LoVo (cell line): ENCODE results near the gene TTC28.

Source experiments
- DNase-seq: peaks from one replicate; pipeline ENCODE4 v3.0.0-alpha.2; 2016; ENCODE audit warnings: low spot score

Gene TTC28

GRCh38 chr22:28268850-28269249 is 410.8 kb downstream of the TTC28 start:
- DNase-seq, result no peak

GRCh38 chr22:28268171-28268570 is 411.5 kb downstream of the TTC28 start:
- no peak for DNase-seq

- no peak for DNase-seq
Observed at GRCh38 chr22:28260619-28261018, 419.0 kb downstream of the TTC28 start.

GRCh38 chr22:28259774-28260312 is 419.8 kb downstream of the TTC28 start:
- DNase-seq, result no peak

- DNase-seq, result no peak
Observed at GRCh38 chr22:28254396-28254795, 425.2 kb downstream of the TTC28 start.

GRCh38 chr22:28252539-28252938 is 427.1 kb downstream of the TTC28 start:
- DNase-seq, result no peak

GRCh38 chr22:28250036-28250695 is 429.5 kb downstream of the TTC28 start:
- no peak for DNase-seq

GRCh38 chr22:28249402-28249801 is 430.2 kb downstream of the TTC28 start:
- DNase-seq, result no peak

GRCh38 chr22:28247667-28248363 is 431.8 kb downstream of the TTC28 start:
- no peak for DNase-seq

GRCh38 chr22:28247136-28247535 is 432.5 kb downstream of the TTC28 start:
- no peak for DNase-seq

- no peak for DNase-seq
Observed at GRCh38 chr22:28246397-28246796, 433.2 kb downstream of the TTC28 start.

- DNase-seq, result no peak
Observed at GRCh38 chr22:28245579-28246224, 433.9 kb downstream of the TTC28 start.

GRCh38 chr22:28244757-28245156 is 434.9 kb downstream of the TTC28 start:
- no peak for DNase-seq

GRCh38 chr22:28243539-28243938 is 436.1 kb downstream of the TTC28 start:
- no peak for DNase-seq

GRCh38 chr22:28241656-28242290 is 437.9 kb downstream of the TTC28 start:
- DNase-seq, result no peak

GRCh38 chr22:28239941-28240340 is 439.7 kb downstream of the TTC28 start:
- DNase-seq, result no peak

- DNase-seq, result no peak
Observed at GRCh38 chr22:28237783-28238182, 441.9 kb downstream of the TTC28 start.

- DNase-seq, result no peak
Observed at GRCh38 chr22:28237112-28237511, 442.5 kb downstream of the TTC28 start.

GRCh38 chr22:28232204-28232603 is 447.4 kb downstream of the TTC28 start:
- DNase-seq, result no peak

GRCh38 chr22:28231441-28231840 is 448.2 kb downstream of the TTC28 start:
- no peak for DNase-seq

- no peak for DNase-seq
Observed at GRCh38 chr22:28230671-28231070, 449.0 kb downstream of the TTC28 start.
